Measurements from ENCODE around the gene CT45A9.
"Not testable (repeated sequence)": the region's sequence is repeated elsewhere in the genome, so short reads cannot be mapped to it uniquely, and the experiment has no call there.

The CT45A9 gene

GRCh38 chrX:135871712-135872111, at the start of gene CT45A9:
TSS of gene CT45A9 (minus strand) at chrX:135871812. CDS start at chrX:135868061, 3,751 bp downstream.
- DNase-seq; intact Hi-C loops (cut with DNase I): not testable (repeated sequence)

GRCh38 chrX:135920516-135920915, 48.9 kb upstream of the CT45A9 start:
- intact Hi-C loops (cut with DNase I); DNase-seq: not testable (repeated sequence)

GRCh38 chrX:135914404-135914803, 42.8 kb upstream of the CT45A9 start:
- intact Hi-C loops (cut with DNase I), result no loop called here
- DNase-seq, result no peak

- no peak for DNase-seq
- intact Hi-C loops (cut with DNase I), result no loop called here
Measured at GRCh38 chrX:135910251-135910650, 38.6 kb upstream of the CT45A9 start.

- intact Hi-C loops (cut with DNase I), result no loop called here
- no peak for DNase-seq
Measured at GRCh38 chrX:135893294-135893817, 21.7 kb upstream of the CT45A9 start, which contains the start of the genes CT45A10 and SAGE1. TSS of gene CT45A10 (minus strand) at chrX:135893444. CDS start at chrX:135885344, 8,100 bp downstream. TSS of gene SAGE1 (plus strand) at chrX:135893716. CDS start at chrX:135896243, 2,527 bp downstream.

GRCh38 chrX:135892781-135893180, 21.2 kb upstream of the CT45A9 start:
- DNase-seq, result peak in 1 of 10 donors; percentile 62
- intact Hi-C loops (cut with DNase I), result no loop called here

- peak in 1 of 10 donors; percentile 66 for DNase-seq
- intact Hi-C loops (cut with DNase I), result no loop called here
Measured at GRCh38 chrX:135890087-135890585, 18.5 kb upstream of the CT45A9 start.

GRCh38 chrX:135888976-135889375, 17.4 kb upstream of the CT45A9 start:
- intact Hi-C loops (cut with DNase I), result not testable (repeated sequence)

GRCh38 chrX:135888230-135888629, 16.6 kb upstream of the CT45A9 start:
- intact Hi-C loops (cut with DNase I), result not testable (repeated sequence)

More at GRCh38 chrX:135888976-135889375, 17.4 kb upstream of the CT45A9 start:
- peak in 1 of 10 donors; percentile 71 for DNase-seq

GRCh38 chrX:135882741-135883140, 11.1 kb upstream of the CT45A9 start:
- intact Hi-C loops (cut with DNase I); DNase-seq: not testable (repeated sequence)

More at GRCh38 chrX:135888230-135888629, 16.6 kb upstream of the CT45A9 start:
- DNase-seq, result peak in 3 of 10 donors; percentile 56 to 85 (median 76)

GRCh38 chrX:135854438-135854837, 17.2 kb downstream of the CT45A9 start, which contains the start of gene CT45A8:
TSS of gene CT45A8 (minus strand) at chrX:135854538. CDS start at chrX:135850783, 3,755 bp downstream.
- intact Hi-C loops (cut with DNase I), result not testable (repeated sequence)

GRCh38 chrX:135837180-135837579, 34.4 kb downstream of the CT45A9 start, which contains the start of gene CT45A7:
TSS of gene CT45A7 (minus strand) at chrX:135837280. CDS start at chrX:135833533, 3,747 bp downstream.
- DNase-seq; intact Hi-C loops (cut with DNase I): not testable (repeated sequence)

More at GRCh38 chrX:135854438-135854837, 17.2 kb downstream of the CT45A9 start, which contains the start of gene CT45A8:
- not testable (repeated sequence) for DNase-seq

GRCh38 chrX:135819912-135820311, 51.7 kb downstream of the CT45A9 start, which contains the start of gene CT45A2:
TSS of gene CT45A2 (minus strand) at chrX:135820012. CDS start at chrX:135816265, 3,747 bp downstream.
- intact Hi-C loops (cut with DNase I); DNase-seq: not testable (repeated sequence)

All from posterior cingulate gyrus (tissue), 11 donors.